Activated CD8-positive, alpha-beta memory T cell treated with anti-CD3 and anti-CD28 coated beads, Interleukin-2, amount 50 U/mL, for 24 hours (primary cell): ENCODE data around the gene OR52K1.
"Not testable (repeated sequence)": the region's sequence is repeated elsewhere in the genome, so short reads cannot be mapped to it uniquely, and the experiment has no call there.

ENCODE experiments used
- DNase-seq: peaks from one replicate; pipeline ENCODE4 v3.0.0-alpha.2; 2020; ENCODE audit errors: extremely low read depth

The OR52K1 gene

GRCh38 chr11:4482445-4482844, at the start of gene OR52K1:
Gene OR52K1, plus strand, starts transcription at chr11:4482646. Its CDS starts 6,255 bp downstream, at chr11:4488901.
- no peak for DNase-seq

DNA sequence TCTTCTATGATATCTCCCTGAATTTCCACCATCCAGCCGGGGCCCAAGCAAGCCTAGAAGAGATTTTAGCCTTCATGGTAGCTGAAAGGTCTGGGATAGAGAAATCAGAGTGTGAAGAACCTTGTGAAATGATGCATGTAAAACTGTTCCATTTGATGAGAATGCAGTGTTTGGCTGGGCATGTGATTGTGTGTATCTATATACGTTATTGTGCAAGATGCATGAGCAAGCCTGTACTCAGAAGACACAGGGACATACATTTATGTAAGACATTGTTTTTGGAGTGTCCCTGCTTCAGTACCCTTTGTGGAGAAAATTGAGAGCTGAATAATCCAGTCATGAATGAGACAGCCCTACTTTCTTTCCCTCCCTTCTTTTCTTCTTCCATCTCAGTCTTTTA, 48.6 kb upstream of the OR52K1 start:
- DNase-seq = no peak

DNA sequence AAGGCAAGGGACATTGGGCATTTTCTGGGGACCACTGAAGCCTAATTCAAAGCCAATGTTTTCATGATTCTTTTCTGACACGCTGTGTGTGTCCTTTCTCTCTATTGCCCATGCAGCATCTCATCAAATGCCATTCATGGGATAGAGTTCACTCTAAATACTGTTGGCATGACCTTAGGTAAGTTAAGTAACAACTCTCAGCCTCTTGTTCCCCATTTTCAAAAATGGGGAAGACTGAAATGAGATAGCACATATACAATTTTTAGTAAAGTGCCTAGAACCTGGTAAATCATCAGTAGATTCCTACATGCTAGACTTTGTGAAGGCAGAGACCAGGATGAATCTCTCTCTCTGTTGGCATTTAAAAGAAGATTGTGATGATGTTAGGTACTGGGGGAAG, 46.0 kb upstream of the OR52K1 start:
- no peak for DNase-seq

- DNase-seq = no peak
These were observed 40.9 kb upstream of the OR52K1 start for GRCh38 chr11:4441515-4441914.

GRCh38 chr11:4443232-4443891, 39.1 kb upstream of the OR52K1 start:
- DNase-seq = no peak

DNA sequence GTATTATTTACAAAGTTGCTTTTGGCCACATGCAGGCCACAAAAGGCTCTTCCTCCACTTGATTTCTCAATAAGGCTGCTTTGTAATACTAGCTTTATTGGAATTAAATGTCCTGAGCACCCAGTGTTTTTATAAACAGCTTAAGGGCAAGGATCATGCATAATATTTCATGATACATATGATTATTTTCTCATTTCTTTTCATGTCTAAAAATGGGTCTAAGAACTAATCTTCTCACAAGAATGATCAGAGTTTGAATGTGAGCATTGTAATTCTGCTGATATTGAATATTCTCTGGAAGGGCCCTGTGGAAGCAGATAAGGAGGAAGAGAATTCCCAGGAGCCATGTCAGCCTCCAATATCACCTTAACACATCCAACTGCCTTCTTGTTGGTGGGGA, 33.5 kb upstream of the OR52K1 start, which contains the start of gene OR52K2:
Gene OR52K2 (plus strand): TSS at position 301 of the 400 bp plus-strand sequence. CDS start 45 bp downstream, at position 346.
- no peak for DNase-seq

DNA sequence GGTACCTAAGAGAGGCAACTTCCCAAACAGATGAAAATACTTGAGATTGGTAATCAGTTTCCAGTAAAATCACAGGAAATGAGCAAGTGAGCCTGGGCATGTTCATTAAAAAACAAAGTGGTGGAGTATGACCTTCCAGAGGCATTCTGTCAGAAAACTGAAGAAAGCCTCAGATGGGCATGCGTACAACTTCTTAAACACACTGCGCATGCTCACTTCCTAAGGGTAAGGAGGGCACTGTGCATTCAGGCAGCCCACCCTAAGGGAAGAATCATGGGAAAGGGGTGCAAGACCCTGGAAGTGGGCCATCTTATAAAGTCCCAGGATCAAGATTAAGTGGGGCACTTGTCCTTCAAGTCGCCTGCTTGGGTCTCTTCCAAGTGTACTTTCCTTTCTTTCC, 29.3 kb upstream of the OR52K1 start:
- no peak for DNase-seq

DNA sequence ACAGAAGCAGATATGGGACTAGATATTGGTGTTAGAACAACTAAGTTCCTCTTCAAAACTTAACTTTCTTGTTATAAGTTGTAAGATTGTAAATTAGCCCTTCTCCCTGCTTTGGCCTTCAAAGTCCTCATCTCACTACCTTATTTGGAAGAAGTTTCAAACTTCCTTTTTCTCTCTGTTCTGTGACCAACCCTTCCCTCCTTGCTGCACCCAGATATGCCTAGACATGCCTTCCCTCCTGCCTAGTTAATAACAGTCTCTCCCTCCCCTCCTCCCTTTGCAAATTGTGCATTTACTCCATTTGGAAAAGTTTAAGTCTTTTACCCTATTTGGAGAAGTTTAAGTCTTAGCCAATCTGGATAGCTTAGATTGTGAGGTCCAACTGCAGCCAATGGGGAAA, 28.4 kb upstream of the OR52K1 start:
- DNase-seq = no peak

- DNase-seq = no peak
These were observed 27.0 kb upstream of the OR52K1 start for GRCh38 chr11:4455419-4455818.

- DNase-seq = no peak
These were observed 22.9 kb upstream of the OR52K1 start for GRCh38 chr11:4459500-4459899.

DNA sequence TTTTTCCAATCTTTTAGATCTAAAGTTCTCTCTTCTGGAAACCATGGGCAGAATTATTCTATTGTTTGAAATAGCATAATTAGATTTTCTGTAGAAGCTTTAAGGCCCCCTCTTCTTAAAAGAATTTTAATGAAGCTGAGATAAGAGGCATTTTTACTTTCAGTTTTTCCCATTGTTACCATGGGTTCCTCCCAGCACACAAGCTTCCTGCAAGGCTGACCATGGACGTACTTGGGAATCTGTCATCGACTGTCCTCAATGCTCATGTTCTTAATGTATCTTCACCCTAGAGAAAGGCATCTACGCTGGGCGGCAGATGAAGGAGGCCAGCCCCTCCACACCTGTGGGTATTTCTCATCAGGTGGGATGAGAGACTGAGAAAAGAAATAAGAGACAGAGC, 22.3 kb upstream of the OR52K1 start:
- no peak for DNase-seq

- no peak for DNase-seq
These were observed 18.0 kb upstream of the OR52K1 start for GRCh38 chr11:4464216-4465159.

- no peak for DNase-seq
These were observed 17.0 kb upstream of the OR52K1 start for GRCh38 chr11:4465407-4465806.

DNA sequence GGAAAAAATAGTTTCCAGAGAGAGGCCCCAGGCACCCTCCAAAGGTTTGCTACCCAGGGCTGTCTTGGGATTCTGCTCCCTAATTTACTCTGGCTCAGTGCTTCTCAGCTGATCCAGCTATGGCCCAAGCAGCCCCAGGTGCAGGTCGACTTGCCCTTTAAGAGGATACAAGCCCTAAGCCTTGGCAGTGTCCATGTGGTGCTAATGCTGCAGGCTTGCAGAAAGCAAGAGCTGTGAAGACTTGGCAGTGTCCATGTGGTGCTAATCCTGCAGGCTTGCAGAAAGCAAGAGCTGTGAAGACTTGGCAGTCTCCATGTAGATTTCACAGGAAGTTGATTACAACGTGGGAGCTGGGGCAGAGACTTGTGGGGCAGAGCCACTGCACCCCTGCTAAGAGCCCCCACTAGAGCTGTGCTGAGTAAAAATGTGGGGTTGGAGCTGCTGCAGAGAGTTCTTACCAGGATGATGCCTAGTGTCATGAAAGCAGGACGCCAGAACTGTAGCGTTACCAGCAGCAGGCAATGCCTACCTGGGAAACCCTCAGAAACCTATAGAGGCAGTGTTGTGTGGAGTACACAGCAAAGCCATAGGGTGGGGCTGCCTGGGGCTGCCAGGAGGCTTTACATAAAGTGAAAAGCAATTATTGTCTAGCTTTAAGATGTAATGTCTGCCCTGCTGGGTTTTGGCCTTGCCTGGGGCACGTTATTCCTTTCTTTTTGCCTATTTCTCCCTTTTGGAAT, 16.1 kb upstream of the OR52K1 start:
- DNase-seq = no peak

GRCh38 chr11:4466871-4467442, 15.5 kb upstream of the OR52K1 start:
- no peak for DNase-seq

GRCh38 chr11:4467811-4468606, 14.4 kb upstream of the OR52K1 start:
- DNase-seq = no peak

- DNase-seq = no peak
These were observed 2.8 kb upstream of the OR52K1 start for GRCh38 chr11:4479644-4480043.

- DNase-seq = no peak
These were observed 1.7 kb upstream of the OR52K1 start for GRCh38 chr11:4480577-4481239.

DNA sequence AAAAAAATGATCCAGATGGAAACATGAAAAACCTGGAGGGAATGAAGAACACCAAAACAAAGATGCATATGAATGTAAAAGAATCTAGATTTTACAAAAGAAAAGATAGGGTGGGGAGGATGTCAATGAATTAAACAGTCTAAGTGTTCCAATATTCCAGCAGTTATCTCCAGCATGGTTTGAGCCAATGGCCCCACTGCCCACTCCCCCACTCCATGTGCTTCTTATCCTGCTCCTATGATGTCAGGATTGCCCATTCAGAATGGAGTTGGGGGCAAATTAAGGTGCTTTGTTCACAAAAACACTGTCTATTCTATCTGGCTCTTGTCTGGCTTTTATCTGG, 1.2 kb upstream of the OR52K1 start:
- no peak for DNase-seq

GRCh38 chr11:4484310-4484709, 1.9 kb downstream of the OR52K1 start:
- DNase-seq = no peak

- DNase-seq = not testable (repeated sequence)
These were observed 9.0 kb downstream of the OR52K1 start for GRCh38 chr11:4491405-4491804.
